Spinal cord (tissue), 10 donors: ENCODE measurements around the gene HIBCH. TPM values are rescaled to one million over a fixed set of nuclear protein-coding genes. Genes with fewer than 3 reads are reported as not detected.
A peak's percentile ranks its signal among the peaks of the same experiment; 100 is the strongest.

ENCODE experiments used
- DNase-seq, 6 donors: peaks; one replicate each; pipeline versions ENCODE4 v3.0.0 to v3.0.0-alpha.2; 2013 to 2015; ENCODE audit warnings: low spot score in 6 of 6, low read depth in 4 of 6
- H3K27ac ChIP-seq: one replicate; pipeline ENCODE4 v1.5.1; 2013; ENCODE audit warnings: low read depth, low read length, control low read depth
- H3K27me3 ChIP-seq: one replicate; pipeline ENCODE4 v1.6.1; 2013; ENCODE audit warnings: low read length; ENCODE audit not compliant: control insufficient read depth, insufficient read depth
- H3K36me3 ChIP-seq: one replicate; pipeline ENCODE4 v1.6.1; 2013; ENCODE audit warnings: low read length; ENCODE audit not compliant: control insufficient read depth, insufficient read depth
- H3K4me1 ChIP-seq: one replicate; pipeline ENCODE4 v1.6.1; 2013; ENCODE audit warnings: low read length; ENCODE audit not compliant: control insufficient read depth, insufficient read depth
- H3K4me3 ChIP-seq: one replicate; pipeline ENCODE4 v1.5.1; 2013; ENCODE audit warnings: low read depth, low read length, control low read depth
- H3K9me3 ChIP-seq: one replicate; pipeline ENCODE4 v1.6.1; 2013; ENCODE audit warnings: low read length; ENCODE audit not compliant: control insufficient read depth, insufficient read depth
- WGBS: methylation state at CpG from one replicate; pipeline ENCODE4 v1.1.5; 2013; ENCODE audit warnings: missing lambda C conversion rate; ENCODE audit not compliant: insufficient coverage; 5-methylcytosine and 5-hydroxymethylcytosine counted together
- polyA plus RNA-seq, 2 donors: library from polyadenylated mRNA; unstranded; fragments of 120-200 nt; gene quantifications; one replicate each; pipeline ENCODE4 v1.2.1, GENCODE V29; 2013; ENCODE audit not compliant: insufficient read length in 2 of 2
- total RNA-seq, 2 donors: library from RNA; depleted of rRNA in 1 of 2; stranded (reverse); fragments of 120-200 nt in 1 of 2; fragments of >200 nt in 1 of 2; gene quantifications; one replicate each; pipeline versions ENCODE4 v1.2.3 to v1.2.4, GENCODE V29; 2013 to 2014
- donor health status: healthy.

The HIBCH gene
- total and polyA plus RNA-seq, 4 donors = 39.5 to 56.0 (median 48.8) TPM

DNA sequence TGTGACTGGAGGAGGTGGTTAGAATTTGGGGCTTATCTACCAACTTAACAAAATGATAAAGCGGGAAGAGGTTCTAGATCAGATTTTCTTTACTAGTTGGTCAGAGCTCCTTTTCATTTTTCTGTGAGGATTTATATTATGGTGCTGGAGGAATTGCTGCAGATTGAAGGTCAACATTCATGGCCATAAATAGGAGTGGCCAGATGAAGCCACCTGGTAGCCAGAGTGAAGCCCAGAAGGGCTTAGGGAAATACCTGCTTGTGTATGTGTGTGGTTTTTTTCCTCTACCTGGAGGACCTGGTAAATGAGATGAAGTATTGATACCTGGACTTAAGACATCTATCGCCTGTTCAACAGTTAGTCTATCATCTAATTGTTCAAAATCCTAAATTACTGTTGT lies 134.2 kb downstream of the HIBCH start:
- peaks cover 1% of the 10 kb centered on the region for H3K4me1 ChIP-seq
- H3K27ac ChIP-seq = no peak overlapping the region
- WGBS = 100% methylated on average over 1 of the region's 2 CpGs

GRCh38 chr2:190184460-190184859 lies 135.2 kb downstream of the HIBCH start:
- H3K27me3 ChIP-seq = no peaks in the 10 kb centered on the region
- peaks cover 7% of the 10 kb centered on the region for H3K4me1 ChIP-seq
- no peaks in the 10 kb centered on the region for H3K9me3 ChIP-seq
- 93% methylated on average over 3 of the region's 4 CpGs for WGBS
- DNase-seq = no peak
- no peak overlapping the region for H3K4me3 ChIP-seq
- H3K36me3 ChIP-seq = no peaks in the 10 kb centered on the region
- no peak overlapping the region for H3K27ac ChIP-seq

More for the DNA sequence above, 134.2 kb downstream of the HIBCH start:
- no peaks in the 10 kb centered on the region for H3K9me3 ChIP-seq
- H3K36me3 ChIP-seq = no peaks in the 10 kb centered on the region
- no peak overlapping the region for H3K4me3 ChIP-seq
- no peak for DNase-seq
- H3K27me3 ChIP-seq = no peaks in the 10 kb centered on the region

DNA sequence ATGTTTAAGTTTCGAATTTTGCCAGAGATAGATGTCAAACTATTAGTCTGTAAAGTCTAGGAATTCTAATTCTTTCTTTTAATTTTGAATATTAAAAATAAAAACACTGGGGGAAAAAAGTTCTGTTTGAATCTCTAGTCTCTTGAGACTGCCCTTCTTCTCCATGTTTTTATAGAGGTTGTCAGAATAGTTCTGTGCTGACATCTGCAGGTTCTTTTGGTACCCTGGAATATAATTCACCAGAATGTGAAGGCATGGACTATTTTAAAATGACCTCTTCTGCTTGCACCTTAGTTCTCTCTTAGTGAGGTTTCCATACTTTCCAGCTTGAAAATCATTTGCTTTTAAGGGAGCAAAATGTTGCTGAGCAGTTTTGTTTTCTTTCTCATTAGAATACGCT lies 136.1 kb downstream of the HIBCH start:
- H3K4me1 ChIP-seq = peaks cover 12% of the 10 kb centered on the region
- H3K27me3 ChIP-seq = no peaks in the 10 kb centered on the region
- DNase-seq = peak in 1 of 6 donors; percentile 7
- no peaks in the 10 kb centered on the region for H3K9me3 ChIP-seq
- no peak overlapping the region for H3K4me3 ChIP-seq
- no CpG with 5 or more reads among the region's 2 CpGs for WGBS
- no peaks in the 10 kb centered on the region for H3K36me3 ChIP-seq
- no peak overlapping the region for H3K27ac ChIP-seq

- peaks cover 12% of the 10 kb centered on the region for H3K4me1 ChIP-seq
- no peaks in the 10 kb centered on the region for H3K36me3 ChIP-seq
- no peak overlapping the region for H3K4me3 ChIP-seq
- H3K27ac ChIP-seq = no peak overlapping the region
- H3K27me3 ChIP-seq = no peaks in the 10 kb centered on the region
- H3K9me3 ChIP-seq = no peaks in the 10 kb centered on the region
- DNase-seq = peak in 1 of 6 donors; percentile 8
- 71% methylated on average over 2 of the region's 3 CpGs for WGBS
Observed at GRCh38 chr2:190182071-190182524, 137.5 kb downstream of the HIBCH start.

DNA sequence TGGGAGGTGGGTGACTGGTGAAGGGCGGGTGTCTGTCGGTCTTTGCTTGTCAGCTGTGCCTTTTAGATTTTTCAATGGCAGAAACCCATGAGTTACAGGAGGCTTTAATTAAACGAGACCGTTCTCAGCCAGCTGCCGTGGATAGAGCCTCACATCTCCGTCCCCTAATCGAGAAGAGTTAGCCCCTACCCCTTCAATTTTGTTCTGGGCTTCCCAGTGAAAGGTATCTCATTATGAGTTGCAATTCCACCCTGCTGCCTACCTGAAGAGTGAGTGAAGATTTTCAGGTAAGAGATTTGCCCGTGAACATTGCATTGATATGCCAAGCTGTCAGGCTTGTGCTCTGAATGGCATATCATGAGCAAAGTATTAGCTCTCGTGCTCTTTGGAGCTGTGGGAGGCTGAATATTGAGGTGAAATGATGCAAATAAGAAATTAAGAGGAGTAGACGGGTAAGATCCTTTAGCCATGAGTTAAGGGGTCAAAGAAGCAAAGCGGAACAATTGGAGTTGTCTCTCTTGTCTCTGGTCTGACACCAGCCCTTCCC lies 138.4 kb downstream of the HIBCH start:
- no peaks in the 10 kb centered on the region for H3K27me3 ChIP-seq
- WGBS = 8% methylated on average over 7 of the region's 11 CpGs
- peak in 2 of 6 donors; percentile 43 to 68 for DNase-seq
- H3K4me1 ChIP-seq = peaks cover 12% of the 10 kb centered on the region
- H3K27ac ChIP-seq = peak overlapping the region; percentile 36
- H3K9me3 ChIP-seq = no peaks in the 10 kb centered on the region
- no peaks in the 10 kb centered on the region for H3K36me3 ChIP-seq
- H3K4me3 ChIP-seq = peak overlapping the region; percentile 39

DNA sequence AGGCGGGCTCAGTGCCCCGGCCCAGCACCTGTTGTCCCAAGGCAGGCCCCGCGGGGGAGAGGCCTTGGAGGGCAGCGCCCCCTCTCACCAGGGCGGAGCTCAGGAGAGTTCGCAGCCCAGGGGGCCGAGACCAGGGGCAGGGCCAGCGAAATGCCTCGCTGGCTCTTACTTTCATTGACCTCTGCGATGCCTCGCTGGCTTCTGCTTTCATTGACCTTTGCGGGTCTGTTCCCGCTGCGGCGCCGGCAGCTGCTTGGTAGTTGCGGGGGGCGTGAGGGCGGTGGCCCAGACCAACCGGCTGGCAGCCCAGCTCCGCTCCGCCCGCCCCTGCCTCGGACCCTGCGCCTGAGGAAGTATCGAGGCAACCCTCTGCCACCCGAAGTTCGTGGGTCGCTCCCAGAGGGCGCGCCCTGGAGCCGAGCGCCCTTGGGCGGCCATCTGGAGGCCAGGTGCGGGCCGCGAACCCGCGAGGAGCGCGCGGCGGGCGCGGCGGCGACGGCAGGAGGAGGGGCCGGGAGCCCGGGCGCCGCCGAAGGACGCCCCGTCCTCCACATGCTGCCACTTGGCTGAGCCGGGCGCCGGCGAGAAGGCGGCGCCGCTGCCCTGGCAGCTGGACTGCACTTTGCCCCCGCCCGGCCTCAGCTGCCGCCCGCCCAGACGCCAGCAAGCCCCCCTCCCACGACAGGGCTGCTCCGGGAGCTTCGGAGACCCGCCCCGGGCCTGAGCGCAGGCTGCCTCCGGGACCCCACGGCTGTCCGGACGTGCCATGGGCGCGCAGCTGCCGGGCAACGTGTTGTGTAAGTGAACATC lies 139.1 kb downstream of the HIBCH start:
- Histone ChIP-seq H3K27me3 (no peaks in the 10 kb centered on the region), H3K36me3 (no peaks in the 10 kb centered on the region), H3K9me3 (no peaks in the 10 kb centered on the region), H3K27ac (peak overlapping the region; percentile 57), H3K4me1 (peaks cover 12% of the 10 kb centered on the region), H3K4me3 (peak overlapping the region; percentile 39)
- DNase-seq = peak in 4 of 6 donors; percentile 9 to 68 (median 32)
- WGBS = under 1% methylated on average over 82 of the region's 82 CpGs

DNA sequence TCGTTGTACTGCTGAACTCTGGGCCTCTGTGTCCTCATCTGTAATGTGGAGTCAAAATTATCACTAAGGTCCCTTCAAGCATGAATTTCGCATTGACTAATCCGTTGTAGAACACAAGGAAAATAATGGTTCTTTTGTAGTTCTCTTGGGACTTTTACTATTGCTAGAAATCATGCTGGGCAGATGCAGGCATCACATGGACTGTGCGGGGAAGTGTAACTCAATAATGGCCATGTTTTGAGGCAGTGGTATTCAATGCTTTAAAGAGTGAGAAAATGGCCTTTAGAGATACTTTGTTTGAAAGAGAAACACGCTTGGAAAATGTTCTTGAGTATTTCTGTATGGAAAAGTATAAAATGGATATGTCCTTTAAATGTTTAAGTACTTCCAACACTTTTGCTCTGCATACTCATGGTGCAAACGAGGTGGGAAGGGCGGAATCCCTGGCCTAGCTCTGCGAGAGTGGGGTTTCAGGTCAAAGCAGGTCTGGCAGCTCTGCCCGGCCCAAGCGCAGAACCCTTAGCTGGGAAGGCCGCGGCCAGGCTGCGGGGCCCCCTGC lies 139.8 kb downstream of the HIBCH start:
- Histone ChIP-seq H3K4me3 (peak overlapping the region; percentile 39), H3K4me1 (peaks cover 12% of the 10 kb centered on the region), H3K27me3 (no peaks in the 10 kb centered on the region), H3K27ac (peak overlapping the region; percentile 57), H3K36me3 (no peaks in the 10 kb centered on the region), H3K9me3 (no peaks in the 10 kb centered on the region)
- DNase-seq = peak in 4 of 6 donors; percentile 13 to 46 (median 24)
- 23% methylated on average over 12 of the region's 13 CpGs for WGBS

- no peaks in the 10 kb centered on the region for H3K9me3 ChIP-seq
- 96% methylated on average over 10 of the region's 11 CpGs for WGBS
- H3K27ac ChIP-seq = no peak overlapping the region
- H3K36me3 ChIP-seq = no peaks in the 10 kb centered on the region
- H3K4me3 ChIP-seq = no peak overlapping the region
- no peak for DNase-seq
- no peaks in the 10 kb centered on the region for H3K27me3 ChIP-seq
- peaks cover 12% of the 10 kb centered on the region for H3K4me1 ChIP-seq
Observed at GRCh38 chr2:190178066-190178722, 141.4 kb downstream of the HIBCH start.

DNA sequence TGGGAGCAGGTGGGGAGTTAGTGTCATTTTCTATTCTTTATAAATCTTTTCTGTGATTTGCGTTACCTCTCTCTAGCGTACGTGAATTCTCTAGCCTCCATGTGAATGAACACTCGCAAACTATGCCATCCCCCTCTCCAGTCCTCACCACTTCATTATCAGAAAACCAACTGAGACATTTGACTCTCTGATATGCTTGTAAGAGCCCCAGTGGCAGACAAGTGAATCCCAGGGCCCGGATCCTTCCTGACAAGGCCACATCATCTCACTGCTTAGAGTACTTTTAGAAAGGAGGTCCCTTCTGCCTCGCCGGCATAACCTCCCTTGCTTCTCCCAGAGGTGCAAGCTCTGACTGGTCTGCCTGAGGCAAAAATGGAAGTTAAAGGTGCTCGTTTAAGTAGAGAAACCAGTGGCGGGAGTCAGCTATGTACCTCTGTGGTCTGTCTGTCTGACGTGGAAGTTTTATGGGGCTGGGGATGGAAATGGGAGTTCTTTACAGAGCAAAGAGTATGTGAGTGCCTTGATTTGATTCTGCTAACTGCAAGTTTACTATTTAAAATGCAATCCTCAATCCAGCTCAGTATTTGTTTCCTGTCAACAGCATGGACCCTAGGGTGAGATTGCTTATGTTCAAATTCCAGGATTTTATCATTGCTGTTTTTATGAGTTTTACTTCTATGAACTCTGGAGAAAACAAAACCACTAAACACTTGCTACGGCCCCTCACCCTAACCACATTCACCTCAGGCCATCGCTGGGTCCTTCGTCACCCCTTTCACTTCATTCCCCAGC lies 142.2 kb downstream of the HIBCH start:
- no peak for DNase-seq
- WGBS = 90% methylated on average over 7 of the region's 13 CpGs
- no peaks in the 10 kb centered on the region for H3K36me3 ChIP-seq
- H3K27me3 ChIP-seq = no peaks in the 10 kb centered on the region
- peaks cover 12% of the 10 kb centered on the region for H3K4me1 ChIP-seq
- H3K27ac ChIP-seq = no peak overlapping the region
- H3K4me3 ChIP-seq = no peak overlapping the region
- H3K9me3 ChIP-seq = no peaks in the 10 kb centered on the region
